ENCODE data around the gene ZSCAN25.
A peak's percentile ranks its signal among the peaks of the same experiment; 100 is the strongest.

ZSCAN25 gene

DNA sequence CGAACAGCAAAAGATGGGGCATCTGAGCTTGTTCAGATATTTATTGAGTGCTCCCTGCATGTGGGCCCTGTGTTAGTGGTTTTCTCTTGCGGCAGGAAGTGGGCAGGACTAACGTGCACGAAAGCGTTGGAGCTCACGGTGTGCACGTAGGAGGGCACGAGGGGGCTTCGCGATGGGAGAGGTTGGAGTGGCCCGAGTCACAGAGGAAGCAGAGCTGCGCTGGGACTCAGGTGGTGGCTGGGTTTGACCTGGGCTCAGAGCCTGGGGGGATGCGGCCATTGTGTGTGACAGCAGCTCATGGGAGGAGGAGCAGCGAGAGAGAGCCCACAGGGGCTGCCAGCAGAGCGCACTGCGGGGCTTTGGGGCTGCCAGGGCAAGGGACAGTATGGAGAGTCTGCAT, 7.7 kb downstream of the ZSCAN25 start:
- no peaks in the 10 kb centered on the region for H3K27me3 ChIP-seq (ENCODE audit: insufficient read depth, insufficient read length)
- no peak overlapping the region for H3K4me3 ChIP-seq (ENCODE audit: insufficient read length, low read depth)
- peaks cover 10% of the 10 kb centered on the region for H3K4me1 ChIP-seq (ENCODE audit: insufficient read depth, insufficient read length)
- no peak for TF ChIP-seq SUZ12 (IDR thresholded peaks at IDR 0.05; ENCODE audit: extremely low read depth, insufficient read depth, insufficient read length)
- DNase-seq (ENCODE audit: low read depth, low spot score) = no peak
- H3K36me3 ChIP-seq (ENCODE audit: insufficient read depth, insufficient read length, low read length) = peaks cover 93% of the 10 kb centered on the region
- no peaks in the 10 kb centered on the region for H3K9me3 ChIP-seq (ENCODE audit: insufficient read depth, low read length)
- H3K9ac ChIP-seq (ENCODE audit: insufficient read length, low read depth) = no peak overlapping the region

- Histone ChIP-seq H3K4me3 (ENCODE audit: insufficient read length, low read depth) (no peak overlapping the region), H3K36me3 (ENCODE audit: insufficient read depth, insufficient read length, low read length) (peaks cover 93% of the 10 kb centered on the region), H3K9me3 (ENCODE audit: insufficient read depth, low read length) (no peaks in the 10 kb centered on the region), H3K9ac (ENCODE audit: insufficient read length, low read depth) (no peak overlapping the region), H3K4me1 (ENCODE audit: insufficient read depth, insufficient read length) (peaks cover 9% of the 10 kb centered on the region), H3K27me3 (ENCODE audit: insufficient read depth, insufficient read length) (no peaks in the 10 kb centered on the region)
- TF ChIP-seq YY1 (IDR thresholded peaks at IDR 0.05; ENCODE audit: insufficient read depth, insufficient read length) (no peak), SUZ12 (IDR thresholded peaks at IDR 0.05; ENCODE audit: extremely low read depth, insufficient read depth, insufficient read length) (no peak), ZNF274 (IDR thresholded peaks at IDR 0.05; ENCODE audit: low read depth, low read length) (no peak)
- DNase-seq (ENCODE audit: low read depth, low spot score) = no peak
Measured at GRCh38 chr7:99625321-99625720, 8.6 kb downstream of the ZSCAN25 start.

- no peak for DNase-seq (ENCODE audit: low read depth, low spot score)
- Histone ChIP-seq H3K4me3 (ENCODE audit: insufficient read length, low read depth) (no peak overlapping the region), H3K9ac (ENCODE audit: insufficient read length, low read depth) (no peak overlapping the region), H3K36me3 (ENCODE audit: insufficient read depth, insufficient read length, low read length) (peaks cover 93% of the 10 kb centered on the region), H3K9me3 (ENCODE audit: insufficient read depth, low read length) (no peaks in the 10 kb centered on the region), H3K27me3 (ENCODE audit: insufficient read depth, insufficient read length) (no peaks in the 10 kb centered on the region), H3K4me1 (ENCODE audit: insufficient read depth, insufficient read length) (peaks cover 9% of the 10 kb centered on the region)
- TF ChIP-seq SUZ12 (IDR thresholded peaks at IDR 0.05; ENCODE audit: extremely low read depth, insufficient read depth, insufficient read length) (no peak), YY1 (IDR thresholded peaks at IDR 0.05; ENCODE audit: insufficient read depth, insufficient read length) (no peak), ZNF274 (IDR thresholded peaks at IDR 0.05; ENCODE audit: low read depth, low read length) (no peak)
Measured at GRCh38 chr7:99625961-99626360, 9.2 kb downstream of the ZSCAN25 start.

DNA sequence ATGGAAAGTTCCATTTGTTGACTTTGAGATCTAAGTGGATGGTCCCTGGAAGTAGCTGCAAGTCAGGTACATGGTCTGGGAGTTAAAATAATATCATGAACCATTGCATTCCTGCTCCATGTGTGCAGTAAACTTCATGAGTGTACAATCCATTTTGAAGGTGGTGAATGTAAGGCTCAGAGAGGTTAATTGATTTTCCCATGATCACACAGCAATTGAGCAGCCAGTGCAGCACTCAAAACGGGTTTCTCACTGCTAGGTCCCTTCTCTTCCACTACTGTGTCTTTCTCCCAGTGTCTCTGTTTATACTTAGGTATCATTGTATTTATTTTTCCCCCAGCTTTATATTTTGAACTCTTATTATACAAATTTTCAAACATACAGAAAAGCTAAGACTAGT, 9.9 kb downstream of the ZSCAN25 start:
- Histone ChIP-seq H3K4me1 (ENCODE audit: insufficient read depth, insufficient read length) (peaks cover 9% of the 10 kb centered on the region), H3K27me3 (ENCODE audit: insufficient read depth, insufficient read length) (no peaks in the 10 kb centered on the region), H3K9ac (ENCODE audit: insufficient read length, low read depth) (no peak overlapping the region), H3K4me3 (ENCODE audit: insufficient read length, low read depth) (no peak overlapping the region), H3K36me3 (ENCODE audit: insufficient read depth, insufficient read length, low read length) (peaks cover 92% of the 10 kb centered on the region), H3K9me3 (ENCODE audit: insufficient read depth, low read length) (no peaks in the 10 kb centered on the region)
- TF ChIP-seq YY1 (IDR thresholded peaks at IDR 0.05; ENCODE audit: insufficient read depth, insufficient read length) (no peak), ZNF274 (IDR thresholded peaks at IDR 0.05; ENCODE audit: low read depth, low read length) (no peak), SUZ12 (IDR thresholded peaks at IDR 0.05; ENCODE audit: extremely low read depth, insufficient read depth, insufficient read length) (no peak)
- no peak for DNase-seq (ENCODE audit: low read depth, low spot score)

- no peaks in the 10 kb centered on the region for H3K27me3 ChIP-seq (ENCODE audit: insufficient read depth, insufficient read length)
- no peak overlapping the region for H3K9ac ChIP-seq (ENCODE audit: insufficient read length, low read depth)
- no peak for DNase-seq (ENCODE audit: low read depth, low spot score)
- peaks cover 90% of the 10 kb centered on the region for H3K36me3 ChIP-seq (ENCODE audit: insufficient read depth, insufficient read length, low read length)
- no peak overlapping the region for H3K4me3 ChIP-seq (ENCODE audit: insufficient read length, low read depth)
- H3K9me3 ChIP-seq (ENCODE audit: insufficient read depth, low read length) = no peaks in the 10 kb centered on the region
- peaks cover 9% of the 10 kb centered on the region for H3K4me1 ChIP-seq (ENCODE audit: insufficient read depth, insufficient read length)
- TF ChIP-seq SUZ12 (IDR thresholded peaks at IDR 0.05; ENCODE audit: extremely low read depth, insufficient read depth, insufficient read length) (no peak), ZNF274 (IDR thresholded peaks at IDR 0.05; ENCODE audit: low read depth, low read length) (no peak), YY1 (IDR thresholded peaks at IDR 0.05; ENCODE audit: insufficient read depth, insufficient read length) (no peak)
Measured at GRCh38 chr7:99627513-99627912, 10.8 kb downstream of the ZSCAN25 start.

DNA sequence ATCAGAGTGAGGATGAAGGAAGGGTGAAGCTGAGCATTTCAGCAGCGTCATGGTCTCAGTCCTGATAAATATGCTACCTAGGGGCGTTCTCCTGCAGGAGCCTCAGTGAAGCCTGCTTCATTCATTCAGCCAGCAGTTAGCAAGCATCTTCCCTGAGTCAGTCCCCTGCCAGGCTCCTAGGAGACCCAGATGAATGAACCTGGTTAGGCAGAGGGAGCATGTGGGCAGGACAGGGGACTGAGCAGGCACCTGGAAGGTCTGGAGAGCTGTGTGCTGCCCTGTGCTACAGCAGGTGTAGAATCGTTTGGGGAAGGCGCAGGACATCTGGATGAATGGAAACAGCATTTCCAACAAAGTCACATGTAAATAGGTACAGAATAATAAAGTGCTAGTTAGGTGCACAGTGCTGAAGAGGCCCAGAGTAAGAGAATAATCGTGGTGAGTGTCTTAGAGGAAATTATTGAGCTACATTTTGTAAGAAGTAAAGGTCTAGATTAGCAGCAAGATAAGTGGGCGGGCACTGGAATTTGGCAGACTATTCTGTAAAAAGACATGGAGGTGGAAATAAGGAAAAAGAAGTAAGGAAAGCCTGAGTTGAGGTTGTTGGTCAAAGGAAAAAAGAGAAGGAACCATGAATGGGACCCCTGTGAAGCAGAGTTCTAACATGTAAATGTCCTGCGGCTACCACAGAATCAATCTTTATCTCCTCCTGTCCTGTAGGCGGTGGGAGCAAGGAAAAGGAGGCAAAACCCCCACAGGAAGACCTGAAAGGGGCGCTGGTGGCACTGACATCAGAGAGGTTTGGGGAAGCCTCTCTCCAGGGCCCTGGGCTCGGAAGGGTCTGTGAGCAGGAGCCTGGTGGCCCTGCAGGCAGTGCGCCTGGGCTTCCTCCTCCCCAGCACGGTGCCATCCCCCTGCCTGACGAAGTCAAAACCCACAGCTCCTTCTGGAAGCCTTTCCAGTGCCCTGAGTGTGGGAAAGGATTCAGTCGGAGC, 12.0 kb downstream of the ZSCAN25 start:
- TF ChIP-seq YY1 (IDR thresholded peaks at IDR 0.05; ENCODE audit: insufficient read depth, insufficient read length) (no peak), SUZ12 (IDR thresholded peaks at IDR 0.05; ENCODE audit: extremely low read depth, insufficient read depth, insufficient read length) (no peak), ZNF274 (IDR thresholded peaks at IDR 0.05; ENCODE audit: low read depth, low read length) (no peak)
- H3K9me3 ChIP-seq (ENCODE audit: insufficient read depth, low read length) = no peaks in the 10 kb centered on the region
- no peak for DNase-seq (ENCODE audit: low read depth, low spot score)
- no peak overlapping the region for H3K4me3 ChIP-seq (ENCODE audit: insufficient read length, low read depth)
- H3K9ac ChIP-seq (ENCODE audit: insufficient read length, low read depth) = peak overlapping the region; percentile 28
- peaks cover 9% of the 10 kb centered on the region for H3K4me1 ChIP-seq (ENCODE audit: insufficient read depth, insufficient read length)
- H3K27me3 ChIP-seq (ENCODE audit: insufficient read depth, insufficient read length) = no peaks in the 10 kb centered on the region
- H3K36me3 ChIP-seq (ENCODE audit: insufficient read depth, insufficient read length, low read length) = peaks cover 88% of the 10 kb centered on the region

- no peak for TF ChIP-seq SUZ12 (IDR thresholded peaks at IDR 0.05; ENCODE audit: extremely low read depth, insufficient read depth, insufficient read length)
- TF ChIP-seq ZNF274 (IDR thresholded peaks at IDR 0.05; ENCODE audit: low read depth, low read length) = no peak
- Histone ChIP-seq H3K27me3 (ENCODE audit: insufficient read depth, insufficient read length) (no peaks in the 10 kb centered on the region), H3K36me3 (ENCODE audit: insufficient read depth, insufficient read length, low read length) (peaks cover 82% of the 10 kb centered on the region), H3K4me1 (ENCODE audit: insufficient read depth, insufficient read length) (peaks cover 9% of the 10 kb centered on the region), H3K9me3 (ENCODE audit: insufficient read depth, low read length) (no peaks in the 10 kb centered on the region), H3K9ac (ENCODE audit: insufficient read length, low read depth) (no peak overlapping the region), H3K4me3 (ENCODE audit: insufficient read length, low read depth) (no peak overlapping the region)
- DNase-seq (ENCODE audit: low read depth, low spot score) = no peak
Measured at GRCh38 chr7:99629643-99630042, 12.9 kb downstream of the ZSCAN25 start.
